Aorta (tissue), 5 donors: Measurements from ENCODE around the gene B4GALT1. TPM values are rescaled to one million over a fixed set of nuclear protein-coding genes. Genes with fewer than 3 reads are reported as not detected.

ENCODE experiments used
- ATAC-seq: fragments of 200-7000 bp; cut with Tn5 transposase; one replicate; pipeline ENCODE4 v1.9.1; 2022; ENCODE audit warnings: moderate library complexity; ENCODE audit not compliant: low FRiP score
- DNase-seq, 2 donors: peaks; one replicate each; pipeline ENCODE4 v3.0.0-alpha.2; 2020
- H3K27ac ChIP-seq, 2 donors: one replicate each; pipeline ENCODE4 v1.5.1; 2013; ENCODE audit warnings: low read length in 2 of 2, mild to moderate bottlenecking in 2 of 2, moderate library complexity in 2 of 2, control low read depth in 1 of 2, inconsistent platforms in 1 of 2, low read depth in 1 of 2
- H3K27me3 ChIP-seq, 2 donors: one replicate each; pipeline ENCODE4 v1.6.1; 2013; ENCODE audit warnings: control low read depth in 1 of 2, low read length in 1 of 2, mild to moderate bottlenecking in 1 of 2, moderate library complexity in 1 of 2; ENCODE audit not compliant: insufficient read depth in 2 of 2, control insufficient read depth in 1 of 2
- H3K36me3 ChIP-seq, 2 donors: one replicate each; pipeline ENCODE4 v1.6.1; 2013; ENCODE audit warnings: control low read depth in 1 of 2, low read length in 1 of 2, mild to moderate bottlenecking in 1 of 2; ENCODE audit not compliant: insufficient read depth in 2 of 2, control insufficient read depth in 1 of 2
- H3K4me1 ChIP-seq, 2 donors: one replicate each; pipeline ENCODE4 v1.6.1; 2013; ENCODE audit warnings: low read length in 2 of 2, control low read depth in 1 of 2, mild to moderate bottlenecking in 1 of 2, moderate library complexity in 1 of 2; ENCODE audit not compliant: insufficient read depth in 2 of 2, control insufficient read depth in 1 of 2
- H3K4me3 ChIP-seq, 2 donors: one replicate each; pipeline ENCODE4 v1.5.1; 2013; ENCODE audit warnings: low read length in 2 of 2, control low read depth in 1 of 2, mild to moderate bottlenecking in 1 of 2
- H3K9me3 ChIP-seq: one replicate; pipeline ENCODE4 v1.6.1; 2013; ENCODE audit warnings: mild to moderate bottlenecking, low read length; ENCODE audit not compliant: control insufficient read depth
- WGBS, 2 donors: extraction: QIAGEN DNeasy Blood & Tissue Kit; methylation state at CpG; one replicate each; pipeline ENCODE4 v1.1.7; 2013; 5-methylcytosine and 5-hydroxymethylcytosine counted together
- intact Hi-C, 2 donors: fragments of 100-400 bp; cut with DNase I; formaldehyde crosslinking; loops; one replicate each; pipeline versions ENCODE4 v1.14.2 to v1.15.0; 2022
- polyA plus RNA-seq, 2 donors: library from polyadenylated mRNA; stranded (reverse); fragments of 200-250 nt; gene quantifications; one replicate each; pipeline ENCODE4 v1.2.3, GENCODE V29; 2013
- total RNA-seq, 2 donors: library from RNA; stranded (reverse); fragmentation: NEBNext Ultra II Directional; extraction: Animal tissue kit (Norgen Biotek cat#: 25700); gene quantifications; one replicate each; pipeline ENCODE4 v1.2.1, GENCODE V29; 2021
- donor health status: healthy with polysubstance abuse.
- donor health status: Bipolar disorder and iron deficiency.
- donor health status: DM: no; HTN: no; CAD: no.
- donor health status: DM: no; HTN: no; CAD: no.
- donor health status: DM: yes; HTN: yes; CAD: no.

The B4GALT1 gene
- total and polyA plus RNA-seq, 4 donors: 15.2 to 95.6 (median 55.2) TPM

- H3K4me1 ChIP-seq: peaks cover 6 to 11% of the 10 kb centered on the region in 2 donors
- peak in 1 of 2 donors; percentile 38 for DNase-seq
These were observed 26.5 kb downstream of the B4GALT1 start for GRCh38 chr9:33140401-33141360.

GRCh38 chr9:33139421-33140228, 27.5 kb downstream of the B4GALT1 start:
- peaks cover 6 to 11% of the 10 kb centered on the region in 2 donors for H3K4me1 ChIP-seq
- H3K4me3 ChIP-seq: no peak overlapping the region
- peaks cover 0 to 2% of the 10 kb centered on the region in 2 donors for H3K36me3 ChIP-seq
- 13 to 16% methylated on average over 18 of the region's 18 CpGs for WGBS, 2 donors
- no peaks in the 10 kb centered on the region for H3K27me3 ChIP-seq
- H3K27ac ChIP-seq: peak overlapping the region; percentile 43 to 84
- peak; percentile 87 for ATAC-seq
- DNase-seq: peak in 1 of 2 donors; percentile 78
- H3K9me3 ChIP-seq: no peaks in the 10 kb centered on the region
- intact Hi-C loops: no loop called here

More at GRCh38 chr9:33140401-33141360, 26.5 kb downstream of the B4GALT1 start:
- intact Hi-C loops: no loop called here
- Histone ChIP-seq H3K27ac (peak overlapping the region; percentile 43 to 79), H3K4me3 (no peak overlapping the region), H3K9me3 (no peaks in the 10 kb centered on the region), H3K27me3 (no peaks in the 10 kb centered on the region), H3K36me3 (no peaks in the 10 kb centered on the region)
- peak; percentile 27 for ATAC-seq
- WGBS, 2 donors: 44 to 46% methylated on average over 9 of the region's 9 CpGs

DNA sequence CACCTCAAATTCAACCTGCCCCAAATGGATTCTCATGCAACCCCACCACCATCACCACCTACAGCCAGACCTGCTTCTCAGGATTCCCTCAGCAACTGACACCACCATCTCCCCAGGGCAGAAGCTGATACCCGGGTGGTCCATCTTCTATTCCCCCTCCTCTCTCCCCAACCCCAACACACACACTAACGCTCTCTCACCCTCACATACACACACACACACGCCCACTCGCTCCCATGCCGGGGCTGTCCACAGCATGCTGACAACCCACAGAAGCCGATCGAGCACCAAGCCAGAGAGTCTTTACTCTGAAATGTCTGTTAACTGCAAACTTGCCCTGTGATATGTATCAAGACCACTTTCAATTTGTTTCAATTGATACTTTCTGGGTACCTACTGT, 28.4 kb downstream of the B4GALT1 start:
- ATAC-seq (no peak), DNase-seq (no peak)
- peaks cover 6 to 11% of the 10 kb centered on the region in 2 donors for H3K4me1 ChIP-seq
- WGBS, 2 donors: 91 to 93% methylated on average over 7 of the region's 7 CpGs
- intact Hi-C loops: no loop called here
- no peak overlapping the region for H3K4me3 ChIP-seq
- peak overlapping the region in 1 of 2 donors; percentile 84 for H3K27ac ChIP-seq
- no peaks in the 10 kb centered on the region for H3K27me3 ChIP-seq
- H3K9me3 ChIP-seq: no peaks in the 10 kb centered on the region
- H3K36me3 ChIP-seq: peaks cover 0 to 4% of the 10 kb centered on the region in 2 donors

DNA sequence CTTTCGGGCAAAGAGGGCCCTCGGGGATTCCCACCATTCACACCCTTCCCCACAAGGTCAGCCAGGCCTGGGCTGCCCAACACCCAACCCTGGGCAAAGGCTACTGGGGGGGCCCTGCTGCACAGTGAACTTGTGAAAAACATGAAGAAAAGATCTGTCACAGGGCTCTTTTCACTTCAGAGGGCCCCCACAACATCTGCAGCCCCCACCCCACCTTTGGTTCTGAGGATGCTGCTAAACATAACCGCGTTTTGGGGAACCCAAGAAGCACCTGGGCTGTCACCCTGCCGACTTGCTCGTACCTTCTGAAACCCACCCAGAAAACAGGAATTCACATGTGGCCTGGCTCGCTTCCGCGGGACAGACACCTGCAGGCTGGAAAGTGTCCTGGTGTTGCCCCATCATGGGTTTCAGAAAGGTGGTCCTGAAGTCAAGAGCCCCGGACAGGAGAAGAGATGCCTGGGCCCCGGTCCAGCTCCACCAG, 29.3 kb downstream of the B4GALT1 start:
- ATAC-seq: no peak
- no peak for DNase-seq
- H3K36me3 ChIP-seq: peaks cover 0 to 6% of the 10 kb centered on the region in 2 donors
- no peaks in the 10 kb centered on the region for H3K27me3 ChIP-seq
- H3K9me3 ChIP-seq: no peaks in the 10 kb centered on the region
- 89 to 91% methylated on average over 11 of the region's 11 CpGs for WGBS, 2 donors
- H3K4me1 ChIP-seq: peaks cover 6 to 11% of the 10 kb centered on the region in 2 donors
- intact Hi-C loops: no loop called here
- no peak overlapping the region for H3K4me3 ChIP-seq
- H3K27ac ChIP-seq: no peak overlapping the region

DNA sequence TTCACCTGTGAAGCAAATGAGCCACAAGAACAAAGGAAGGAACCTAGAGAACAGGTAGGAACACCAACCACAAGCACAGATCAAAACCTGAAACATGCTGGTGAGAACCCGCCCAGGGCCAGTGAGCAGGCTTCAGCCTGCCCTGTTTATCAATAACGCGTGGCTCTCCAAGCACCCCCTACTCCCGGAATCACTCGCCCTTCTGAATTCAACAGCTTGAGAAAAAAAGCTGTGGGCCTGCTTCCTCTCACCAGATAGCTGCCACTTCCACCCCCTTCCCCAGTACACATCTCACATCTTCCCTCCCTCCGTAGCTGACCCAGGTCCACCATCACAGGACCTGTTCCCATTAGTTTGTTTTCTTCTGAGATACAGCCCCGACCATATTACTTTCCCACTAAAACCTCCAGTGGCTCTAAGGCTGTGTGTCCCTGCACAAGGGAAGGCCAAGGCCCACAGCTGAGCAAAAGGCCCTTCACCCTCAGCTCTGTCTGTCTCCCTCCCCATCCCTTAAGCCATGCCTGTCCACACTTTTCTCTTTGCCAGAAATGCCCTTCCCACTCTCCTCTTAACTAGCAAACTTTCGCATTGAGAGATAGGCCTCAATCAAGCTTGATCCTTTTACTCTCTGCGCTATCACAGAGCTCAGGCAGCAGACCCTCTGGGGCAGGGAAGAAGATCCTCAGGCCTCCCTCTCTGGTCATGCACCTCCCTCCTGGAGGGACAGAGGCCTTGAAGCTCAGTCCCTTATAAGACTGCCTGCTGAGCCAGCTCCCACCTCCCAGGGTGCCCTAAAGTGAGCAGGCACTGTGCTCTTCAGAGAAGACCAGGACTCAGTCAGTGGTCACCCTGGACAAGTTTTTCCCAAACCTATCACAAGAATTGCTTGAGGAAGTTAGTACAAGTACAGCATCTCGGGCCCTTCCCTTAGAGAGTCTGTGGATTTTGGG, 30.1 kb downstream of the B4GALT1 start:
- peaks cover 6 to 11% of the 10 kb centered on the region in 2 donors for H3K4me1 ChIP-seq
- WGBS, 2 donors: 77 to 78% methylated on average over 10 of the region's 10 CpGs
- no peaks in the 10 kb centered on the region for H3K27me3 ChIP-seq
- H3K36me3 ChIP-seq: peaks cover 0 to 6% of the 10 kb centered on the region in 2 donors
- peak overlapping the region in 1 of 2 donors; percentile 3 for H3K27ac ChIP-seq
- intact Hi-C loops: no loop called here
- no peaks in the 10 kb centered on the region for H3K9me3 ChIP-seq
- H3K4me3 ChIP-seq: no peak overlapping the region
- ATAC-seq: no peak
- no peak for DNase-seq

DNA sequence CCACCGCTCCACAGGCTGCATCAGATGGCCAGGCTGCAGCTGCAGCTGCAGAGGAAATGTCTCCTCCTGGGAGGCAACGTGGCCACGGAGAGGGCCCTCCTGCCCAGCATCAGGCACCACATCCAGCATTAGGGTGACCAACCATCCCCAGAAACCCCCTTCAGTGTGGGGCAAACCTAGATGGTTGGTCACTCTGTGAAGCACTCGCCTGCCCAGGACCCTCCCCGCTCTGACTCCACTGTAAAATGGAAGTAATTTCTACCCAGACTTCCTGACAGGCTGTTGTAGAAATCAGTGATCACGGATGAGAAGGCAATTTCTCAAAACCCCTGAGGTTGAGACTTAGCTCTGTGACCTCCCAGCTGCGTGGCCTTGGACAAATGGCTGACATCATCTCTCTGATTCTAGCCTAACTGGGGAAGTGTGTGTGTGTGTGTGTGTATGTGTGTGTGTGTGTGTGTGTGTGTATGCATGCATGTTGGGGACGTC, 31.6 kb downstream of the B4GALT1 start:
- intact Hi-C loops: no loop called here
- Histone ChIP-seq H3K27me3 (no peaks in the 10 kb centered on the region), H3K27ac (no peak overlapping the region), H3K36me3 (peaks cover 0 to 6% of the 10 kb centered on the region in 2 donors), H3K4me3 (no peak overlapping the region), H3K4me1 (peaks cover 6 to 8% of the 10 kb centered on the region in 2 donors), H3K9me3 (no peaks in the 10 kb centered on the region)
- WGBS, 2 donors: 63 to 71% methylated on average over 8 of the region's 8 CpGs
- DNase-seq (no peak), ATAC-seq (no peak)

DNA sequence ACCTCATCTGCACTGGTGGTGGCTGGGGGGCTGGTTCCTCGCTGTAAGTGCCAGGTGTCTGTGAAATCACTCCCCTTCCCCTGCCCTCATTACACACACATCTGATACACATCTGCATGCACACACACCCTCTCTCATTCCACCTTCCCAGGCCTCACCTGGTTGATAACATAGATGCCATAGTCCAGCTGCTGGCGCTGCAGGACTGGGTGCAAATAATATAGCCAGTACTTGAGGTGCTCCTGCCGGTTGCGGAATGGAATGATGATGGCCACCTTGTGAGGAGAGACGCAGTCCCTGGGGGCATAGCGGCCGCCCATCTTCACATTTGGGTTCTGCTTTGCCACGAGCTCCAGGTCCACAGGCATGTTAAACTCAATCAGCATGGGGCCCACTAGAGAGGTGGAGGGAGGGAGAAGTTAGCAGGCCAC, 32.1 kb downstream of the B4GALT1 start:
- WGBS, 2 donors: 90% methylated on average over 8 of the region's 8 CpGs
- intact Hi-C loops: no loop called here
- Histone ChIP-seq H3K27ac (no peak overlapping the region), H3K9me3 (no peaks in the 10 kb centered on the region), H3K4me3 (no peak overlapping the region), H3K36me3 (peaks cover 0 to 6% of the 10 kb centered on the region in 2 donors), H3K4me1 (peaks cover 6 to 10% of the 10 kb centered on the region in 2 donors), H3K27me3 (no peaks in the 10 kb centered on the region)
- DNase-seq: no peak
- ATAC-seq: no peak
